ENCODE data around the gene PTPRK. TPM values are rescaled to one million over a fixed set of nuclear protein-coding genes. Genes with fewer than 3 reads are reported as not detected.

The PTPRK gene
- total and polyA plus RNA-seq, 4 donors = 8.2 to 224 (median 42.9) TPM

- no peak overlapping the region for H3K9ac ChIP-seq (ENCODE audit: insufficient read depth in 1 of 2, low read length in 2 of 2)
- WGBS, 2 donors = 68 to 89% methylated on average over 4 of the region's 4 CpGs
- no peak overlapping the region for H3K4me3 ChIP-seq
- H3K27ac ChIP-seq (ENCODE audit: low read depth in 1 of 2, low read length in 1 of 2) = no peak overlapping the region
- H3K4me1 ChIP-seq (ENCODE audit: control insufficient read depth in 5 of 5, insufficient read depth in 5 of 5, low read length in 5 of 5) = peaks cover 0 to 3% (median 0%) of the 10 kb centered on the region in 5 donors
- no peaks in the 10 kb centered on the region for H3K27me3 ChIP-seq (ENCODE audit: control insufficient read depth in 3 of 3, insufficient read depth in 3 of 3, low read length in 2 of 3)
- no peaks in the 10 kb centered on the region for H3K9me3 ChIP-seq (ENCODE audit: control insufficient read depth in 4 of 4, insufficient read depth in 3 of 4, low read length in 3 of 4)
- TF ChIP-seq CTCF (IDR thresholded peaks at IDR 0.05; ENCODE audit: control extremely low read depth, extremely low read depth) = no peak
- H3K36me3 ChIP-seq (ENCODE audit: control insufficient read depth in 4 of 4, insufficient read depth in 4 of 4, low read length in 4 of 4) = no peaks in the 10 kb centered on the region
- ATAC-seq (ENCODE audit: insufficient read depth, low FRiP score) = no peak
- DNase-seq = peak in 2 of 3 donors; percentile 13 to 28
Observed at GRCh38 chr6:128172752-128173682, 347.4 kb downstream of the PTPRK start.

- DNase-seq (no peak), ATAC-seq (ENCODE audit: insufficient read depth, low FRiP score) (no peak)
- peaks cover 0 to 3% (median 0%) of the 10 kb centered on the region in 5 donors for H3K4me1 ChIP-seq (ENCODE audit: control insufficient read depth in 5 of 5, insufficient read depth in 5 of 5, low read length in 5 of 5)
- H3K27me3 ChIP-seq (ENCODE audit: control insufficient read depth in 3 of 3, insufficient read depth in 3 of 3, low read length in 2 of 3) = no peaks in the 10 kb centered on the region
- H3K9ac ChIP-seq (ENCODE audit: insufficient read depth in 1 of 2, low read length in 2 of 2) = no peak overlapping the region
- TF ChIP-seq CTCF (IDR thresholded peaks at IDR 0.05; ENCODE audit: control extremely low read depth, extremely low read depth) = no peak
- H3K27ac ChIP-seq (ENCODE audit: low read depth in 1 of 2, low read length in 1 of 2) = no peak overlapping the region
- no peaks in the 10 kb centered on the region for H3K36me3 ChIP-seq (ENCODE audit: control insufficient read depth in 4 of 4, insufficient read depth in 4 of 4, low read length in 4 of 4)
- H3K9me3 ChIP-seq (ENCODE audit: control insufficient read depth in 4 of 4, insufficient read depth in 3 of 4, low read length in 3 of 4) = no peaks in the 10 kb centered on the region
- no peak overlapping the region for H3K4me3 ChIP-seq
Observed at GRCh38 chr6:128172081-128172480, 348.3 kb downstream of the PTPRK start.

GRCh38 chr6:128171182-128171581, 349.2 kb downstream of the PTPRK start:
- no peak for ATAC-seq (ENCODE audit: insufficient read depth, low FRiP score)

More at GRCh38 chr6:128171182-128171581, 349.2 kb downstream of the PTPRK start:
- Histone ChIP-seq H3K9ac (ENCODE audit: insufficient read depth in 1 of 2, low read length in 2 of 2) (no peak overlapping the region), H3K9me3 (ENCODE audit: control insufficient read depth in 4 of 4, insufficient read depth in 3 of 4, low read length in 3 of 4) (no peaks in the 10 kb centered on the region), H3K4me1 (ENCODE audit: control insufficient read depth in 5 of 5, insufficient read depth in 5 of 5, low read length in 5 of 5) (peaks cover 0 to 7% (median 0%) of the 10 kb centered on the region in 5 donors), H3K4me3 (no peak overlapping the region), H3K27me3 (ENCODE audit: control insufficient read depth in 3 of 3, insufficient read depth in 3 of 3, low read length in 2 of 3) (no peaks in the 10 kb centered on the region), H3K36me3 (ENCODE audit: control insufficient read depth in 4 of 4, insufficient read depth in 4 of 4, low read length in 4 of 4) (no peaks in the 10 kb centered on the region), H3K27ac (ENCODE audit: low read depth in 1 of 2, low read length in 1 of 2) (no peak overlapping the region)
- no peak for DNase-seq
- 94 to 96% methylated on average over 4 of the region's 4 CpGs for WGBS, 2 donors
- no peak for TF ChIP-seq CTCF (IDR thresholded peaks at IDR 0.05; ENCODE audit: control extremely low read depth, extremely low read depth)

All from lung (tissue), 12 donors.